Hepatic stellate cell (primary cell): Measurements from ENCODE around the gene ARHGEF25.
"Not testable (repeated sequence)": the region's sequence is repeated elsewhere in the genome, so short reads cannot be mapped to it uniquely, and the experiment has no call there.

Source experiments
- DNase-seq: peaks from one replicate; pipeline ENCODE4 v3.0.0; 2011; ENCODE audit warnings: low spot score

The ARHGEF25 gene

DNA sequence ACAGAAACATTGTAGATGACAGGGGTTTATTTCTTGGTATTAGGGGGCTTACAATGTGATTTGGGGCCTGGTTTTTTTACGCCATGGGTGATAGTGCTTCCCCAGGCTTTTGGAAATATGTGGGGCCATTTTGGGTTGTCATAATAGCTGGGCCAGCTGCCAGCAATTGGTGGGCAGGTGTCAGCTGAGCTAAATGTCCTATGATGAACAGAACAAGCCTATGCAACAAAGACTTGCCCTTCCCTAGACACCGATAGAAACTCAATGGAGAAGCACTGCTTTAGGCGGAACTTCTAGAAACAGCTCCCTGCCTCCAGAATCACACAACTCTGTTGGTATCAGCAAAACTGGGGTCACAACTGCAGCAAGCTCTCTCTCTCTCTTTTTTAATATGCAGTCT lies 26.9 kb downstream of the ARHGEF25 start:
- DNase-seq: no peak

DNA sequence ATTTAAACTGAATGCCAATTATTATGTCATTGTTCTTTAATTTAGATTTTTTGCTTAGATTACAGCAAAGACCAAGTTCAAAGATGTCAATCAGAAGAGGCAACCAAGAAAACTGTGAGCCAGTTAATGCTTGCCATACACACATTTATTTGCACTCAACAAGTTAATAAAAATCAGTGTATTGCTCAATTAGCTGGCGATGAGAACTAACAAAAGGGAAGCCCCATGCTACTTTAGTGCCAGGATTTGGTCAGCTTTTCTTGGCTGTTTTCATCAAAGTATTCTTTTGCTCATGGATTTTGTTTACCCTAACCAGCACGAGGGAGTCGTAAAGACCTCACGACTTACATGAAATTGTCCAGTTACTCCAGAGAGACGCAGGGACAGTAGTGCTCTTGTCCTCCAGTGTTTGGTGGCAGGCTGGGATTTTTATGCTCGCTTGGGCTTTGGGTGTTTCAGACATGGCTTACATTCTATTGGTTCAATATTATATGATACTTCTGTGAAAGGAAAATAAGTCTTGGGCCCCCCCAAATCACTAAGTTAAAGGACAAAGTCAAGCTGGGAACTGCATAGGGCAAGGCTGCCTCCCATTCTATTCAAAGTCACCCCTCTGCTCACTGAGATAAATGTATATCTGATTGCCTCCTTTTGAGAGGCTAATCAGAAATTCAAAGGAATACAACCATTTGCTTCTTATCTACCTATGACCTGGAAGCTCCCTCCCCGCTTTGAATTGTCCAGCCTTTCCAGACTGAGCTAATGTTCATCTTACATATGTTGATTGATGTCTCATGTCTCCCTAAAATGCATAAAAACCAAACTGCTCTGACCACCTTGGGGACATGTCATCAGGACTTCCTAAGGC lies 29.2 kb downstream of the ARHGEF25 start:
- DNase-seq: no peak

DNA sequence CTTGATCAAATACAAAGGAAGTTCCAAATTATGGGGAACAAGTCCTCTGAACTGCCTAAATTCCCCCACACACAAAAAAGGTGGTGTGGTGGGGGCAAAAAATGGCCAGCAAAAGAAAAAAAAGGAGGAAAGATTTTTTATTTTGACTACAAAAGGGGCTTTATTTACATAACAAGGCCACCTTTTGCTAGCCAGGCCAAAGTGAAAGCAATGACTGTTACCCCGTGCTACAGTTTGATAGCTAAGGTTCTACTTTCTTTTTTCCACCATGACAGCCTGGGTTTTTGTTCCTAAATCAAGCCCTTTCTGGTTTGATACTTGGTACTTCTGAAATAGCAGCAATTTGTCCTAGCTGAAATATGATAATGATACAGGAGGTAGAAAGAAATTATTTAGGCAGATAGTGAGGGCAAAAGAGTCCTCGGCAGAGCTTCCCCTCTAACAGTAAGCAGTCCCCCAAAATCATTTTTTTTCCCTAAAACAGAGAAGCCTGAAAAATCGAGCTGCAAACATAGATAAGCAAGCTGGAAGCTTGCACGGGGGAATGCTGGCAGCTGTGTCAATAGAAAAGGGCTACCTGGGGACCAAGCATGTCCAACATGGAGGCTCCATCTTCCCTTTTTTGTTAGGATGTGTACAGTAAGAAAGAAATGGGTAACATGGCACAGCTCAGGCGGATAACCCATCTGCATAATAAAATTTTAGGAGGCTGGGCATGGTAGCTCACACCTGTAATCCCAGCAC lies 30.6 kb downstream of the ARHGEF25 start:
- DNase-seq: no peak

DNA sequence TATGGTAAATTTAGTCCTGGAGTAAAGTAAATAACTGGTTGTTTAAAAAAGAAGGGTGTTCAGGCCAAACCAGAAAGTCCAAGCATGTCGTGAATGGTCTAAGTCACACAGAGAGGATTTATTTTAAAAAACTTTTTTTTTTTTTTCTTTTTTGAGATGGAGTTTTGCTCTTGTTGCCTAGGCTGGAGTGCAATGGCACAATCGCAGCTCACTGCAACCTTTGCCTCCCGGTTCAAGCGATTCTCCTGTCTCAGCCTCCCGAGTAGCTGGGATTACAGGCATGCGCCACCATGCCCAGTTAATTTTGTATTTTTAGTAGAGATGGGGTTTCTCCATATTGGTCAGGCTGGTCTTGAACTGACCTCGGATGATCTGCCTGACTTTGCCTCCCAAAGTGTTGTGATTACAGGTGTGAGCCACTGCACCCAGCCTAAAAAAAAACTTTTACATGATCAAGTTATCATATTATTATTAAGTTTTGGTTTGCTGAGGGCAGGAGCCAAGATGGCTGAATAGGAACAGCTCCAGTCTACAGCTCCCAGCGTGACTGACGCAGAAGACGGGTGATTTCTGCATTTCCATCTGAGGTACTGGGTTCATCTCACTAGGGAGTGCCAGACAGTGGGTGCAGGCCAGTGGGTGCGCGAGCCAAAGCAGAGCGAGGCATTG lies 34.9 kb downstream of the ARHGEF25 start:
- DNase-seq: not testable (repeated sequence)

DNA sequence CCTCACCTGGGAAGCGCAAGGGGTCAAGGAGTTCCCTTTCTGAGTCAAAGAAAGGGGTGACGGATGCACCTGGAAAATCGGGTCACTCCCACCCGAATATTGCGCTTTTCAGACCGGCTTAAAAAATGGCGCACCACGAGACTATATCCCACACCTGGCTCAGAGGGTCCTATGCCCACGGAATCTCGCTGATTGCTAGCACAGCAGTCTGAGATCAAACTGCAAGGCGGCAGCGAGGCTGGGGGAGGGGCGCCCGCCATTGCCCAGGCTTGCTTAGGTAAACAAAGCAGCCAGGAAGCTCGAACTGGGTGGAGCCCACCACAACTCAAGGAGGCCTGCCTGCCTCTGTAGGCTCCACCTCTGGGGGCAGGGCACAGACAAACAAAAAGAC lies 35.4 kb downstream of the ARHGEF25 start:
- DNase-seq: not testable (repeated sequence)

DNA sequence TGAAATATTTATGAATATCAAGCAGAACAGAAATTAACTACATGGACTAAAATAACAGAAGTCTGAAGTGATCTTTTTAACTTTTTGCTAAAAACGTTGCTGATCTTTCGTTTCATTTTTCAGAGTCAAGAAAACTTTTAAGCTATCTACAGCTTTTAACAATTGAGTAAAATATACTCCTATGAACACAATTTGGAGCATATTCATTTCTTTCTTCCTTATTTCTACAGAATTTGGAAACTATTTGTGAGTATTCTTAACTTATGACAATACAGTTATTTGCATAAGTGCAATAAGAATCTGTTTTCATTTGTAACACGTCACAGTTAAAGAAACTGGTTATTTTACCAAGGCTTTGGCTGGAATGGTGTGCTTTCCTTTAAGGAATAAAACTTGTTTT lies 42.8 kb downstream of the ARHGEF25 start:
- DNase-seq: no peak

DNA sequence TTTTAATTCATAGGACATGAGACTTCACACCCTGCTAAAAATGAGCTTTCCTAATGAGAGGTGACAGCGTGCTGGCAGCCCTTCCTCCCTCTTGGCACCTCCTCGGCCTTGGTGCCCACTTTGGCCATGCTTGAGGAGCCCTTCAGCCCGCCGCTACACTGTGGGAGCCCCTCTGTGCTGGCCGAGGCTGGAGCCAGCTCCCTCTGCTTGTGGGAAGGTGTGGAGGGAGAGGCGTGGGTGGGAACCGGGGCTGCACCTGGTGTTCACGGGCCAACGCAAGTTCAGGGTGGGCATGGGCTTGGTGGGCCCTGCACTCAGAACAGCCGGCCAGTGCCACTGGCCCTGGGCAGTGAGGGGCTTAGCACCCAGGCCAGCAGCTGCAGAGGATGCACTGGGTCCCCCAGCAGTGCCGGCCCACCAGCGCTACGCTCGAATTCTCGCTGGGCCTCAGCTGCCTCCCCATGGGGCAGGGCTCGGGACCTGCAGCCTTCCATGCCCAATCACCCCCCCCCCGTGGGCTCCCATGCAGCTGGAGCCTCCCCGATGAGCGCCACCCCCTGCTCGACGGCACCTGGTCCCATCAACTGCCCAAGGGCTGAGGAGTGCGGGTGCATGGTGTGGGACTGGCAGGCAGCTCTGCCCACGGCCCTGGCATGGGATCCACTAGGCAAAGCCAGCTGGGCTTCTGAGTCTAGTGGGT lies 44.5 kb downstream of the ARHGEF25 start:
- no peak for DNase-seq

DNA sequence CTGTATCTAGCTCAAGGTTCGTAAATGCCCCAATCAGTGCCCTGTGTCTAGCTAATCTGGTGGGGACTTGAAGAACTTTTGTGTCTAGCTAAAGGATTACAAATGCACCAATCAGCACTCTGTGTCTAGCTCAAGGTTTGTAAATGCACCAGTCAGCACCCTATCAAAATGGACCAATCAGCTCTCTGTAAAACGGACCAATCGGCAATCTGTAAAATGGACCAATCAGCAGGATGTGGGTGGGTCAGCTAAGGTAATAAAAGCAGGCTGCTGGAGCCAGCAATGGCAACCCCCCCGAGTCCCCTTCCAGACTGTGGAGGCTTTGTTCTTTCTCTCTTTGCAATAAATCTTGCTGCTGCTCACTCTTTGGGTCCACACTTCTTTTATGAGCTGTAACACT lies 45.2 kb downstream of the ARHGEF25 start:
- DNase-seq: not testable (repeated sequence)

DNA sequence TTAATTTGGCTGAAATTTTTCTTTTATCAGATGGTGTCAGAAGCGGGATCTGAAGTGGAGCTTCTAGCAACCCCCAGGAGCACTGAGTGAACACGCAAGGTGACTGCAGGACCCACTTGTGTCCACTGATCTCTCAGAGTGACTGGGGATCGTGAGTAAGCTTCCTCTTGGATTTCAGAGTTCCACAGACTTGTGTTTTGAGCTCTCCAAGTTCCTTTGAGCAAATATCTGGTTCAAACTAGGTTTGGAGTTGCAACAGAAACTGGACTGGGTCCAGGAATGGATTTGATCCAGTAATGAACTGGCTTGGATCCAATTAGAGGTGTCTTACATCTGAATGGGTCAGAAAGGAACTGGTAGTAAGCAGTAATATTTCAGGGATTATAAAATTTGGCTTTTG lies 46.5 kb downstream of the ARHGEF25 start:
- DNase-seq: no peak

DNA sequence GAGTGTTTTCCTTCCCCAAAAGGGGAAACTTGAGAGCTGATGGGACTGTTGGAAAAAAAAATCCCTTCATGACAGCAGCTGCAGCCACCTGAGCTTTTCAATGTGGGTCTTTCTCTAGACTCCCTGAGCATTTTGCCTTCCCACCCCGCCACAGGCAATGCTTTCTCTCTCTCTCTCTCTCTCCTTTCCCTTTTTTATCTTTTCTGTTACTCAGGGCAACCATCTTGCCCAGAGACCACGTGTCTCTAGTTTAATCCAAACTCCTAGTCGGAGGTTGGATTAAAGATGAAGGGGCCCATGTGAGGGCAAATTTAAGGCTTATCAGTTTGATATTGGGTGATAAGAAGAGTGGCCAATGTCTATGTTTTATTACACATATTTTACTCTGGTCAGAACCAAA lies 47.7 kb downstream of the ARHGEF25 start:
- DNase-seq: no peak

DNA sequence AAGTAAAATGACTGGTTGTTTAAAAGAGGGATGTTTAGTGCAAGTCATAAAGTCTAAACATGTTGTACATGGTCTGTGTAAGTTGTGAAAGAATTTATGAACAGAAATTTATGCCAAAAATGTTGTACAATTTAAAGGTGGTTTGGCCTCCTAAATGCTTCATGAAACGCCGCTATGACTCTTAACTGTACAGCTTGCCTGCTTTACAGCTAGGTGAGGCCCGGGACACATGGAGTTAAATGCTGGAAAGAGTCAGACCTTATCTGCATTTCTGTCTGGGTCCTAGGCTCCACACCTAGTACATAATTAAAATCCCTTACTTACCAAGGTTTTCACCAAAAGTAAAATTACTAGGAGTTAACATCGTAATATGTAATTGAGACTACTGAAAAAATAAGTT lies 50.1 kb downstream of the ARHGEF25 start:
- no peak for DNase-seq

DNA sequence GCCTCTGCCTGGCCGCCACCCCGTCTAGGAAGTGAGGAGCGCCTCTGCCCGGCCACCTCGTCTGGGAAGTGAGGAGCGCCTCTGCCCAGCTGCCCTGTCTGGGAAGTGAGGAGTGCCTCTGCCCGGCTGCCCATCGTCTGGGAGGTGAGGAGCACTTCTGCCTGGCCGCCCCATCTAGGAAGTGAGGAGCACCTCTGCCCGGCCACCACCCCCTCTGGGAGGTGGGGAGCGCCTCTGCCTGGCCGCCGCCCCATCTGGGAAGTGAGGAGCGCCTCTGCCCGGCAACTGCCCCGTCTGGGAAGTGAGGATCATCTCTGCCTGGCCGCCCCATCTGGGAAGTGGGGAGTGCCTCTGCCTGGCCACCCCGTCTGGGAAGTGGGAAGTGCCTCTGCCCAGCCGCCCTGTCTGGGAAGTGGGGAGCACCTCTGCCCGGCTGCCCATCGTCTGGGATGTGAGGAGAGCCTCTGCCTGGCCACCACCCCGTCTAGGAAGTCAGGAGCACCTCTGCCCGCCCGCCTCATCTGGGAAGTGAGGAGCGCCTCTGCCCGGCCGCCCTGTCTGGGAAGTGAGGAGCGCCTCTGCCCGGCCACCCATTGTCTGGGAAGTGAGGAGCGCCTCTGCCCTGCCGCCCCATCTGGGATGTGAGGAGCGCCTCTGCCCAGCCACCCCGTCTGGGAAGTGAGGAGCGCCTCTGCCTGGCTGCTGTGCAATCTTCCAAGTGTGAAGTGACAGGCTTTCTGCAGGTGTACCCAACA lies 54.0 kb downstream of the ARHGEF25 start:
- not testable (repeated sequence) for DNase-seq
